Activated naive CD8-positive, alpha-beta T cell treated with anti-CD3 and anti-CD28 coated beads for 36 hours (primary cell): ENCODE results near the gene TMEM80. TPM values are rescaled to one million over a fixed set of nuclear protein-coding genes. Genes with fewer than 3 reads are reported as not detected.

Experiments
- DNase-seq: peaks from one replicate; pipeline ENCODE4 v3.0.0; 2021
- H3K27ac Mint-ChIP-seq: one replicate; pipeline ENCODE4 v1.8.0; 2022; ENCODE audit warnings: mild to moderate bottlenecking, moderate library complexity, mixed read lengths
- H3K27me3 Mint-ChIP-seq: one replicate; pipeline ENCODE4 v1.8.0; 2022; ENCODE audit warnings: mild to moderate bottlenecking, mixed read lengths
- H3K36me3 Mint-ChIP-seq: one replicate; pipeline ENCODE4 v1.8.0; 2021; ENCODE audit warnings: mild to moderate bottlenecking, mixed read lengths
- H3K4me1 Mint-ChIP-seq: one replicate; pipeline ENCODE4 v1.8.0; 2021; ENCODE audit warnings: mixed read lengths
- H3K4me3 Mint-ChIP-seq: one replicate; pipeline ENCODE4 v1.8.0; 2022; ENCODE audit warnings: mild to moderate bottlenecking, moderate library complexity, mixed read lengths
- H3K9me3 Mint-ChIP-seq: one replicate; pipeline ENCODE4 v1.8.0; 2022; ENCODE audit warnings: mixed read lengths
- total RNA-seq, 2 experiments: library from RNA; stranded (reverse); gene quantifications; one replicate each; pipeline ENCODE4 v1.2.3, GENCODE V29; 2021

TMEM80 gene
- total RNA-seq, 2 experiments from 2014 or later: 7.6 to 9.2 TPM

DNA sequence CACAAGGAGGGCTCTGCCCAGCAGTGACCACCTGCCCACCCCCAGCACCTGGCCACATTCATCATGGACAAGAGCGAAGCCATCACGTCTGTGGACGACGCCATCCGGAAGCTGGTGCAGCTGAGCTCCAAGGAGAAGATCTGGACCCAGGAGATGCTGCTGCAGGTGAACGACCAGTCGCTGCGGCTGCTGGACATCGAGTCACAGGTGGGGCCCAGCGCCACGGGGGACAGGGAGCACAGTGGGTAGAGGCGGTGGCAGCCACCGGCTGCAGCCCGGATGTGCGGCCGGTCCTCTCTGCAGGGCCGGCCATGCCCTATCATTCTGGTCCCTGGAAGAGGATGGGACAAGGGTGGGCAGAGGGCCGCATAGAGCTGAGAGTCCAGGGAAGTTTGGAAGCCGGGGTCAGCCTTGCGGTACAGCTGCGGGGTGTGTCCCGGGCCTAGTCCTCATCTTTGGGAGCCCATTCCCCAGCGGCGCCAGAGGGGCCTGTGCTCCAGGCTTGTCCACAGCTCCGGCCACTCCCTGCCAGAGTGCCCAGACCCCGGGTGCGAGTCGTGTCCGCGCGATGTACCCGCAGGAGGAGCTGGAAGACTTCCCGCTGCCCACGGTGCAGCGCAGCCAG, 24.5 kb downstream of the TMEM80 start:
- Mint-ChIP-seq H3K36me3 (no peaks in the 10 kb centered on the region), H3K27me3 (peaks cover 29% of the 10 kb centered on the region), H3K4me1 (peaks cover 11% of the 10 kb centered on the region), H3K4me3 (no peak overlapping the region), H3K9me3 (peaks cover 1% of the 10 kb centered on the region), H3K27ac (no peak overlapping the region)
- no peak for DNase-seq

DNA sequence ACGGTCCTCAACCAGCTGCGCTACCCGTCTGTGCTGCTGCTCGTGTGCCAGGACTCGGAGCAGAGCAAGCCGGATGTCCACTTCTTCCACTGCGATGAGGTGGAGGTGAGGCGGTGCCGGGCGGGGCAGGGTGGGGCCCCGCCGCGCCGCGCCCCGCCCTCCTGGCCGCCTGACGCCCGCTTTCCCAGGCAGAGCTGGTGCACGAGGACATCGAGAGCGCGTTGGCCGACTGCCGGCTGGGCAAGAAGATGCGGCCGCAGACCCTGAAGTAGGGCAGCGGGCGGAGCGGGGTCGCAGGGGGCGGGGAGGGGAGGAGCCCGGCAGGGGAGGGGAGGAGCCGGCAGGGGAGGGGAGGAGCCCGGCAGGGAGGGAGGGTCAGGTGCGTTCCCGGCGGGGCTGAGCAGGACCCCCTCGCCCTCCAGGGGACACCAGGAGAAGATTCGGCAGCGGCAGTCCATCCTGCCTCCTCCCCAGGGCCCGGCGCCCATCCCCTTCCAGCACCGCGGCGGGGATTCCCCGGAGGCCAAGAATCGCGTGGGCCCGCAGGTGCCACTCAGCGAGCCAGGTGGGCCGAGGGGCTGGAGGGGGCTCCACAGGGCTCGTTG, 25.1 kb downstream of the TMEM80 start:
- Mint-ChIP-seq H3K9me3 (no peaks in the 10 kb centered on the region), H3K4me3 (no peak overlapping the region), H3K27ac (no peak overlapping the region), H3K4me1 (peaks cover 13% of the 10 kb centered on the region), H3K36me3 (no peaks in the 10 kb centered on the region), H3K27me3 (peaks cover 29% of the 10 kb centered on the region)
- peak; percentile 43 for DNase-seq

GRCh38 chr11:721247-721740, 25.7 kb downstream of the TMEM80 start:
- H3K36me3 Mint-ChIP-seq: no peaks in the 10 kb centered on the region
- no peak for DNase-seq
- H3K27ac Mint-ChIP-seq: no peak overlapping the region
- peaks cover 29% of the 10 kb centered on the region for H3K27me3 Mint-ChIP-seq
- H3K9me3 Mint-ChIP-seq: no peaks in the 10 kb centered on the region
- peaks cover 13% of the 10 kb centered on the region for H3K4me1 Mint-ChIP-seq
- H3K4me3 Mint-ChIP-seq: no peak overlapping the region

GRCh38 chr11:721741-722345, 26.2 kb downstream of the TMEM80 start:
- DNase-seq: peak; percentile 58
- Mint-ChIP-seq H3K27me3 (peaks cover 29% of the 10 kb centered on the region), H3K36me3 (no peaks in the 10 kb centered on the region), H3K4me3 (no peak overlapping the region), H3K4me1 (peaks cover 16% of the 10 kb centered on the region), H3K9me3 (no peaks in the 10 kb centered on the region), H3K27ac (no peak overlapping the region)

DNA sequence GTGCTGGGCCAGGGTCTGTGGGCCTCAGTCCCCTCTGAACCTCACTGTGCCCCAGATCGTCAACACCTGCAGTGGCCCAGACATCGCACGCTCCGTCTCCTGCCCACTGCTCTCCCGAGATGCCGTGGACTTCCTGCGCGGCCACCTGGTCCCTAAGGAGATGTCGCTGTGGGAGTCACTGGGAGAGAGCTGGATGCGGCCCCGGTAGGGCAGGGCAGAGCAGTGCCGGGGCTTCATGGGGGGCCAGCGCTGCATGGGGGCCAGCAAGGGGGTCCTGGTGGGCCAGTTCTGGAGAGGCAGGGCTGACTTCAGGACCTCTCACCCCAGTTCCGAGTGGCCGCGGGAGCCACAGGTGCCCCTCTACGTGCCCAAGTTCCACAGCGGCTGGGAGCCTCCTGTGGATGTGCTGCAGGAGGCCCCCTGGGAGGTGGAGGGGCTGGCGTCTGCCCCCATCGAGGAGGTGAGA, 26.8 kb downstream of the TMEM80 start:
- no peaks in the 10 kb centered on the region for H3K36me3 Mint-ChIP-seq
- H3K4me3 Mint-ChIP-seq: no peak overlapping the region
- DNase-seq: no peak

GRCh38 chr11:723120-723883, 27.7 kb downstream of the TMEM80 start:
- peaks cover 16% of the 10 kb centered on the region for H3K4me1 Mint-ChIP-seq
- peak; percentile 57 for DNase-seq
- H3K9me3 Mint-ChIP-seq: no peaks in the 10 kb centered on the region
- peaks cover 29% of the 10 kb centered on the region for H3K27me3 Mint-ChIP-seq
- no peaks in the 10 kb centered on the region for H3K36me3 Mint-ChIP-seq
- peak overlapping the region; percentile 48 for H3K4me3 Mint-ChIP-seq
- H3K27ac Mint-ChIP-seq: no peak overlapping the region

More for the DNA sequence above, 26.8 kb downstream of the TMEM80 start:
- no peak overlapping the region for H3K27ac Mint-ChIP-seq
- no peaks in the 10 kb centered on the region for H3K9me3 Mint-ChIP-seq
- peaks cover 16% of the 10 kb centered on the region for H3K4me1 Mint-ChIP-seq
- H3K27me3 Mint-ChIP-seq: peaks cover 29% of the 10 kb centered on the region

DNA sequence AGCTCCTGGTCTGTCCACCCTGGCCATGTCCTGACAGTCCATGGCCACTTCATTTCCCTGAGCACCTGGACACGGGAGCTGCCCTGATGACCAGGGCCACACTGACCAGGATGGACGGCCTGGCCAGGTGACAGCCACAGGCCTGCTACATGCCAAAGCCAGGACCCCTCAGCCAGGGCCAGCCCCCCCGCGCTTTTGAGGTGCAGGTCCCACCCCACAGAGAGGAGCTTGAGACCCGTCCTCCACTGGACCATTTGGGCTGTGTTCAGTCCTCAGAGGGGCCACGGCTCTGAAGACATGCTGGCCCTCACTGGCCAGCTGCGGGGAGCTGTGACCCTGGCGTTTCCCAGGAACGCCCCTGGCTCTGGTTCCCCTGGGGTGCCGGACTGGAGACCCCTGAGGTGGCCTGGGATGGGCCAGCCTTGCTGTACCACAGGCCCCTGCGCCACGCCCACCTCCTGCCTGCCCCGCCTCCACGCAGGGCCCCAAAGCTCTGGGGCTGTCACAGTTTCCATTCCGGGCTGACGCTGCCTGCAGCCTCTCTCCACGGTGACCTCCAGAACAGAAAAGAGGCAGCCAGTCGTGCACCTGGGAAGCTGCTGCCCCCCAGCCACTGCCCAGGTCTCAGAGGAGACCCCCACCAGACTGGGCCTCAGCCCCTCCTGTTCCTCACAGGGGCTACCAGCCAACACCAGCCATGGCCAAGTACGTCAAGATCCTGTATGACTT, 28.6 kb downstream of the TMEM80 start:
- peak; percentile 48 for DNase-seq
- H3K4me3 Mint-ChIP-seq: no peak overlapping the region
- H3K27ac Mint-ChIP-seq: no peak overlapping the region
- no peaks in the 10 kb centered on the region for H3K36me3 Mint-ChIP-seq
- peaks cover 24% of the 10 kb centered on the region for H3K27me3 Mint-ChIP-seq
- peaks cover 16% of the 10 kb centered on the region for H3K4me1 Mint-ChIP-seq
- no peaks in the 10 kb centered on the region for H3K9me3 Mint-ChIP-seq

DNA sequence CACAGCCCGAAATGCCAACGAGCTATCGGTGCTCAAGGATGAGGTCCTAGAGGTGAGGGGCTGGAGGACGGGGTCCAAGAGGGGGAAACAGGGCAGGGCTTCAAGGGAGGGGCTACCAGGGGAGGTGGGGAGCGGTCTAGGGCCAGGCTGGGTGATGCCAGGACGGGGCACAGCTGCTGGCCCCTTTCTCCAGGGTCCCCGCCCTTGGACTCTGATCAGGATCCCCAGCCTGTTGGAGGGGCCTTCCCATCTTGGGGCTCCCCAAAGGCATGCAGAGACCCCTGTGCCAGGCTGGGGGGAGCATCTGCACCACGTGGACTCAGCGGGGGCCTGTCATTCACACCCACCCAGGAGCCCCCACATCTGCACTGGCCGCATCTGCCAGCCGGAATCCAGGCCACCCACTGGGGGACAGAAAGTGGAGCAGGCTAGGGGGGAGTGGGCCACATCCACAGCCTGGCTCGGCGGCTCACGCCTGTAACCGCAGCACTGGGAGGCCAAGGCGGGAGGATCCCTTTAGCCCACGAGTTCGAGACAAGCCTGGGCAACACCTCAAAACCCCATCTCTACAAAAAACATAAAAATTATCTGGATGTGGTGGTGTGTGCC, 29.3 kb downstream of the TMEM80 start:
- H3K4me1 Mint-ChIP-seq: peaks cover 16% of the 10 kb centered on the region
- peak overlapping the region; percentile 74 for H3K4me3 Mint-ChIP-seq
- peaks cover 17% of the 10 kb centered on the region for H3K27me3 Mint-ChIP-seq
- H3K27ac Mint-ChIP-seq: no peak overlapping the region
- no peaks in the 10 kb centered on the region for H3K36me3 Mint-ChIP-seq
- no peak for DNase-seq
- H3K9me3 Mint-ChIP-seq: no peaks in the 10 kb centered on the region

DNA sequence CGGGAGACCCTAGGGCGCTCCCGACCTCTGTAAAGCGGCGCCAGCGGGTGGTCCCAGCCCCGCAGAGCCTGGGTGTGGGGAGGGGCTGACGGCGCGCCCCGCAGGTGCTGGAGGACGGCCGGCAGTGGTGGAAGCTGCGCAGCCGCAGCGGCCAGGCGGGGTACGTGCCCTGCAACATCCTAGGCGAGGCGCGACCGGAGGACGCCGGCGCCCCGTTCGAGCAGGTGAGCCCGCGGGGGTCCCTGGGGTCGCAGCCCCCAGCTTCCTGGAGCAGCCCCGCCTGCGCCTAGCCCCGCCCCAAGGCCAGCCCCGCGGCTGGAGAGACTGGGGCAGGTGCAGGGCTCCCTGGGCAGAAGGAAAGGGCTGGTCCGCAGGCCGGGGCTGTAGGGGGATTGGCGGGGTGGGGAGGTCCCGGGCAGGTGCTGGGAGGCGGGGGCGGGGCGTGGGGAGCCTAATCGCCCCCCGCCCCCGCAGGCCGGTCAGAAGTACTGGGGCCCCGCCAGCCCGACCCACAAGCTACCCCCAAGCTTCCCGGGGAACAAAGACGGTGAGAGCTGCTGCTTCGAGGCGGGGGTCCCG, 30.1 kb downstream of the TMEM80 start:
- Mint-ChIP-seq H3K4me3 (peak overlapping the region; percentile 74), H3K27me3 (peaks cover 15% of the 10 kb centered on the region), H3K27ac (no peak overlapping the region), H3K4me1 (peaks cover 16% of the 10 kb centered on the region), H3K36me3 (no peaks in the 10 kb centered on the region), H3K9me3 (no peaks in the 10 kb centered on the region)
- DNase-seq: no peak

GRCh38 chr11:726278-727220, 30.9 kb downstream of the TMEM80 start:
- peak; percentile 69 for DNase-seq
- H3K36me3 Mint-ChIP-seq: no peaks in the 10 kb centered on the region
- H3K27ac Mint-ChIP-seq: peak overlapping the region; percentile 63
- no peaks in the 10 kb centered on the region for H3K9me3 Mint-ChIP-seq
- peaks cover 8% of the 10 kb centered on the region for H3K27me3 Mint-ChIP-seq
- H3K4me1 Mint-ChIP-seq: peaks cover 15% of the 10 kb centered on the region
- peak overlapping the region; percentile 68 for H3K4me3 Mint-ChIP-seq

- Mint-ChIP-seq H3K4me1 (peaks cover 15% of the 10 kb centered on the region), H3K36me3 (no peaks in the 10 kb centered on the region), H3K27me3 (peaks cover 5% of the 10 kb centered on the region), H3K27ac (no peak overlapping the region), H3K9me3 (no peaks in the 10 kb centered on the region), H3K4me3 (no peak overlapping the region)
- no peak for DNase-seq
Observed at GRCh38 chr11:727281-727701, 31.7 kb downstream of the TMEM80 start.

DNA sequence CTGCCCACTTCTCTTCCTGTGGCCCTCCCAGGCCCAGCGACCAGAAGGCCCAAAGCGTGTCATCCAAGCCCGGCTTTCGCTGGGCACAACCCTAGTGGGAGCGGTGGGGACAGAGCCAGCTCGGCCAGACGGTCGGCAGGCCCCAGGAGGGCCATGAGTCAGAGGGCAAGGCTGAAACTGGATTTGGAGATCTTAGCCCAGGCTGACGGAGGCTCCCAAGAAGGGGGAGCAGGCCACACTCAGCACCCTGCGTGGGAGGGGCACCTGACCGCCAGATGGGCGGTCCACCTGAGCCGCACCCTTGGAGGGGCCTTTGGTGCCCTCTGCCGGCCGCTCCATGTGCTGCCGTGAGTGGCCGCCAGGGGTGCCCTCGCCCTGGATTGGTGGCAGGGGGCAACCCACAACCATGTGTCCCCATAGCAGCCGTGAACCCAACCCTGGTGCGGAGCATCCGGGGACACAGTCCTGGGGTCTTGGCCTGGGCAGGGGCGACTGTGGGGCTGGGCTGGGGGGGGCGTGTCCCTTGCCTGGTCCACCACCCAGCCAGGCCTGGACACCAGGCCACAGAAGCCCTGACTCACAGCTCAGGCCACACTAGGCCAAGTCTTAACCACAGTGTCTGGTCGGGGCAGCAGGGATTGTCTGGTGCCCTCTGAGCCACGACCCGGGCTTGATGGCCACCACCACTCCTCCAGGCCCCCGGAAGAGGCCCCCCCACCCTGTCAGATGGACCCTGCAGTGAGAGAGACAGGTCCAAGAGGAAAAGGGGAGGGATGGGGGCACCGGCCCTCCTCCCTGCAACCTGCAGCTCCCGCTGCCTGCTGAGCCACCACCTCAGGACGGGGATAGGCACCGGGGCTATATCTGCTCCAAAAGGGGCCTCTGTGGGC, 32.5 kb downstream of the TMEM80 start:
- Mint-ChIP-seq H3K36me3 (no peaks in the 10 kb centered on the region), H3K4me1 (peaks cover 13% of the 10 kb centered on the region), H3K9me3 (no peaks in the 10 kb centered on the region), H3K27ac (no peak overlapping the region), H3K27me3 (peaks cover 2% of the 10 kb centered on the region), H3K4me3 (no peak overlapping the region)
- peak; percentile 86 for DNase-seq
